Peyer's patch (tissue), 4 donors: ENCODE data around the gene CLCN7. TPM values are rescaled to one million over a fixed set of nuclear protein-coding genes. Genes with fewer than 3 reads are reported as not detected.

Source experiments
- DNase-seq, 3 donors: peaks; one replicate each; pipeline ENCODE4 v3.0.0-alpha.2; 2017 to 2019
- H3K27ac ChIP-seq, 4 donors: fragments of 200-600 bp; sonication (generic); one replicate each; pipeline ENCODE4 v1.5.1; 2016 to 2019
- H3K27me3 ChIP-seq, 2 donors: fragments of 200-600 bp; sonication (generic); one replicate each; pipeline ENCODE4 v1.5.1; 2019
- H3K36me3 ChIP-seq, 3 donors: fragments of 200-600 bp; sonication (generic); one replicate each; pipeline ENCODE4 v1.5.1; 2016 to 2019
- H3K4me1 ChIP-seq, 4 donors: fragments of 200-600 bp; sonication (generic); one replicate each; pipeline ENCODE4 v1.5.1; 2016 to 2019
- H3K4me3 ChIP-seq, 4 donors: fragments of 200-600 bp; sonication (generic); 1 replicate in 3 of 4; 2 replicates in 1 of 4; pipeline ENCODE4 v1.5.1; 2016 to 2019; ENCODE audit warnings: mild to moderate bottlenecking in 1 of 4
- H3K9me3 ChIP-seq, 4 donors: fragments of 200-600 bp; sonication (generic); one replicate each; pipeline ENCODE4 v1.5.1; 2016 to 2019; ENCODE audit warnings: mild to moderate bottlenecking in 1 of 4
- CTCF ChIP-seq, 6 experiments: fragments of 450-650 bp in 4 of 6; fragments of 200-600 bp in 2 of 6; sonication (generic) in 1 of 6; IDR thresholded peaks; one replicate each; pipeline ENCODE4 v1.5.1; 2017 to 2019; ENCODE audit warnings: antibody characterized with exemption in 6 of 6, mild to moderate bottlenecking in 3 of 6, moderate library complexity in 1 of 6
- POLR2A ChIP-seq, 2 donors: fragments of 450-650 bp; IDR thresholded peaks; one replicate each; pipeline ENCODE4 v1.5.1; 2017; ENCODE audit warnings: antibody characterized with exemption in 2 of 2, mild to moderate bottlenecking in 2 of 2, moderate library complexity in 2 of 2
- total RNA-seq, 4 donors: library from RNA; depleted of rRNA; stranded (reverse); fragments of >200 nt; gene quantifications; one replicate each; pipeline ENCODE4 v1.1.0, GENCODE V29; 2016

Gene CLCN7
- total RNA-seq, 4 donors from 2014 or later, result 95.1 to 194 (median 105) TPM

GRCh38 chr16:1433263-1433560, 41.6 kb downstream of the CLCN7 start:
- H3K4me3 ChIP-seq, result no peak overlapping the region
- no peak for DNase-seq
- H3K36me3 ChIP-seq, result no peaks in the 10 kb centered on the region
- H3K4me1 ChIP-seq, result peaks cover 0 to 6% (median 2%) of the 10 kb centered on the region in 4 donors
- TF ChIP-seq POLR2A (IDR thresholded peaks at IDR 0.05) (no peak), CTCF (IDR thresholded peaks at IDR 0.05) (no peak)
- no peaks in the 10 kb centered on the region for H3K9me3 ChIP-seq
- no peaks in the 10 kb centered on the region for H3K27me3 ChIP-seq
- H3K27ac ChIP-seq, result no peak overlapping the region

- DNase-seq, result no peak
- Histone ChIP-seq H3K27me3 (no peaks in the 10 kb centered on the region), H3K9me3 (no peaks in the 10 kb centered on the region), H3K4me1 (peaks cover 0 to 6% (median 2%) of the 10 kb centered on the region in 4 donors), H3K27ac (no peak overlapping the region), H3K36me3 (no peaks in the 10 kb centered on the region), H3K4me3 (peak overlapping the region in 2 of 4 donors; percentile 7 to 22)
- TF ChIP-seq POLR2A (IDR thresholded peaks at IDR 0.05), result no peak
These were observed 42.2 kb downstream of the CLCN7 start for GRCh38 chr16:1432388-1433262.

GRCh38 chr16:1431497-1432270, 43.1 kb downstream of the CLCN7 start:
- DNase-seq, result no peak
- H3K36me3 ChIP-seq, result no peaks in the 10 kb centered on the region
- H3K9me3 ChIP-seq, result no peaks in the 10 kb centered on the region
- TF ChIP-seq CTCF (IDR thresholded peaks at IDR 0.05), result no peak
- H3K27me3 ChIP-seq, result no peaks in the 10 kb centered on the region
- no peak overlapping the region for H3K27ac ChIP-seq
- no peak overlapping the region for H3K4me3 ChIP-seq
- peaks cover 0 to 6% (median 2%) of the 10 kb centered on the region in 4 donors for H3K4me1 ChIP-seq

GRCh38 chr16:1430759-1431496, 43.9 kb downstream of the CLCN7 start, which contains the start of gene PERCC1:
Gene PERCC1, plus strand, starts transcription at chr16:1431078. Its CDS starts 1,516 bp downstream, at chr16:1432594.
- Histone ChIP-seq H3K4me1 (peaks cover 0 to 6% (median 2%) of the 10 kb centered on the region in 4 donors), H3K27ac (no peak within 1 kb of the TSS), H3K27me3 (no peaks in the 10 kb centered on the region), H3K4me3 (no peak within 1 kb of the TSS), H3K36me3 (no peaks in the 10 kb centered on the region), H3K9me3 (no peaks in the 10 kb centered on the region)
- TF ChIP-seq CTCF (IDR thresholded peaks at IDR 0.05) (peak in 1 of 6 experiments; percentile 7), POLR2A (IDR thresholded peaks at IDR 0.05) (no peak)
- no peak for DNase-seq

GRCh38 chr16:1430214-1430758, 44.5 kb downstream of the CLCN7 start:
- no peak for DNase-seq
- no peaks in the 10 kb centered on the region for H3K9me3 ChIP-seq
- H3K4me1 ChIP-seq, result peaks cover 0 to 6% (median 2%) of the 10 kb centered on the region in 4 donors
- TF ChIP-seq POLR2A (IDR thresholded peaks at IDR 0.05) (no peak), CTCF (IDR thresholded peaks at IDR 0.05) (no peak)
- H3K4me3 ChIP-seq, result no peak overlapping the region
- H3K36me3 ChIP-seq, result no peaks in the 10 kb centered on the region
- H3K27ac ChIP-seq, result no peak overlapping the region
- no peaks in the 10 kb centered on the region for H3K27me3 ChIP-seq
